Lung (tissue), 12 donors: ENCODE data around the gene LSM14A. TPM values are rescaled to one million over a fixed set of nuclear protein-coding genes. Genes with fewer than 3 reads are reported as not detected.

Experiments
- ATAC-seq: fragments of 200-7000 bp; cut with Tn5 transposase; one replicate; pipeline ENCODE4 v1.9.1; 2020; ENCODE audit warnings: moderate number of reproducible peaks; ENCODE audit not compliant: insufficient read depth, low FRiP score
- DNase-seq, 3 donors: peaks; one replicate each; pipeline ENCODE4 v3.0.0-alpha.2; 2013 to 2017
- H3K27ac ChIP-seq, 2 donors: one replicate each; pipeline ENCODE4 v1.5.1; 2013; ENCODE audit warnings: mild to moderate bottlenecking in 2 of 2, moderate library complexity in 2 of 2, control low read depth in 1 of 2, inconsistent platforms in 1 of 2, low read depth in 1 of 2, low read length in 1 of 2
- H3K27me3 ChIP-seq, 3 donors: one replicate each; pipeline ENCODE4 v1.5.1; 2013; ENCODE audit warnings: low read length in 2 of 3; ENCODE audit not compliant: control insufficient read depth in 3 of 3, insufficient read depth in 3 of 3
- H3K36me3 ChIP-seq, 4 donors: one replicate each; pipeline ENCODE4 v1.5.1; 2013; ENCODE audit warnings: low read length in 4 of 4, mild to moderate bottlenecking in 1 of 4, moderate library complexity in 1 of 4; ENCODE audit not compliant: control insufficient read depth in 4 of 4, insufficient read depth in 4 of 4
- H3K4me1 ChIP-seq, 5 donors: one replicate each; pipeline ENCODE4 v1.5.1; 2013; ENCODE audit warnings: low read length in 5 of 5, mild to moderate bottlenecking in 2 of 5, moderate library complexity in 1 of 5; ENCODE audit not compliant: control insufficient read depth in 5 of 5, insufficient read depth in 5 of 5
- H3K4me3 ChIP-seq: one replicate; pipeline ENCODE4 v1.5.1; 2013; ENCODE audit warnings: mild to moderate bottlenecking, control low read depth, moderate library complexity
- H3K9ac ChIP-seq, 2 donors: one replicate each; pipeline ENCODE4 v1.5.1; 2013; ENCODE audit warnings: low read length in 2 of 2, control low read depth in 1 of 2; ENCODE audit not compliant: insufficient read depth in 1 of 2
- H3K9me3 ChIP-seq, 4 donors: one replicate each; pipeline ENCODE4 v1.5.1; 2013; ENCODE audit warnings: low read length in 3 of 4, mild to moderate bottlenecking in 1 of 4, moderate library complexity in 1 of 4; ENCODE audit not compliant: control insufficient read depth in 4 of 4, insufficient read depth in 3 of 4
- CTCF ChIP-seq: IDR thresholded peaks from 2 replicates; pipeline ENCODE4 v1.5.1; 2012; ENCODE audit warnings: mild to moderate bottlenecking; ENCODE audit errors: control extremely low read depth, extremely low read depth
- WGBS, 2 donors: extraction: QIAGEN DNeasy Blood & Tissue Kit; methylation state at CpG; one replicate each; pipeline ENCODE4 v1.1.7; 2013; 5-methylcytosine and 5-hydroxymethylcytosine counted together
- polyA plus RNA-seq, 2 donors: library from polyadenylated mRNA; stranded (reverse); fragments of 200-250 nt; gene quantifications; one replicate each; pipeline ENCODE4 v1.2.1, GENCODE V29; 2013
- total RNA-seq, 2 donors: library from RNA; depleted of rRNA in 1 of 2; stranded (reverse); fragments of >200 nt in 1 of 2; gene quantifications; one replicate each; pipeline ENCODE4 v1.2.1, GENCODE V29; 2014 to 2021
- donor health status: control.
- donor health status: control.
- donor health status: Bipolar disorder and iron deficiency.
- donor health status: healthy.
- donor health status: DM: yes; HTN: yes; CAD: no.

Gene LSM14A
- total and polyA plus RNA-seq, 4 donors: 52.9 to 153 (median 83.5) TPM

- Histone ChIP-seq H3K9me3 (no peaks in the 10 kb centered on the region), H3K27me3 (no peaks in the 10 kb centered on the region), H3K4me3 (no peak overlapping the region), H3K36me3 (peaks cover 0 to 5% (median under 1%) of the 10 kb centered on the region in 4 donors), H3K4me1 (peaks cover 0 to 8% (median 3%) of the 10 kb centered on the region in 5 donors), H3K9ac (no peak overlapping the region), H3K27ac (no peak overlapping the region)
- 82 to 93% methylated on average over 2 of the region's 2 CpGs for WGBS, 2 donors
- DNase-seq (no peak), ATAC-seq (no peak)
- TF ChIP-seq CTCF: no peak
Measured at GRCh38 chr19:34235425-34235940, 63.2 kb downstream of the LSM14A start.

GRCh38 chr19:34236035-34236987 lies 64.0 kb downstream of the LSM14A start:
- Histone ChIP-seq H3K9me3 (no peaks in the 10 kb centered on the region), H3K36me3 (no peaks in the 10 kb centered on the region), H3K27ac (peak overlapping the region in 1 of 2 donors; percentile 47), H3K27me3 (no peaks in the 10 kb centered on the region), H3K4me3 (no peak overlapping the region), H3K4me1 (peaks cover 0 to 8% (median 3%) of the 10 kb centered on the region in 5 donors), H3K9ac (no peak overlapping the region)
- TF ChIP-seq CTCF: no peak
- DNase-seq (peak in 2 of 3 donors; percentile 31 to 32), ATAC-seq (no peak)
- WGBS, 2 donors: 73 to 77% methylated on average over 18 of the region's 18 CpGs

- no peak overlapping the region for H3K27ac ChIP-seq
- H3K4me1 ChIP-seq: peaks cover 0 to 8% (median 3%) of the 10 kb centered on the region in 5 donors
- no peak overlapping the region for H3K9ac ChIP-seq
- DNase-seq (no peak), ATAC-seq (no peak)
- 64 to 94% methylated on average over 3 of the region's 3 CpGs for WGBS, 2 donors
- no peaks in the 10 kb centered on the region for H3K36me3 ChIP-seq
- TF ChIP-seq CTCF: no peak
- H3K9me3 ChIP-seq: no peaks in the 10 kb centered on the region
- H3K4me3 ChIP-seq: no peak overlapping the region
- no peaks in the 10 kb centered on the region for H3K27me3 ChIP-seq
Measured at GRCh38 chr19:34237283-34237682, 65.0 kb downstream of the LSM14A start.
